Gastrocnemius medialis (tissue), 4 donors: ENCODE results near the gene NECAB3.

Experiments
- CTCF ChIP-seq, 5 experiments: fragments of 450-650 bp in 3 of 5; fragments of 200-600 bp in 2 of 5; sonication (generic) in 2 of 5; IDR thresholded peaks in 4 of 5; conservative IDR thresholded peaks in 1 of 5; 1 replicate in 4 of 5; 2 replicates in 1 of 5; pipeline ENCODE4 v1.5.1; 2016 to 2019; ENCODE audit warnings: antibody characterized with exemption in 5 of 5, mild to moderate bottlenecking in 3 of 5, moderate library complexity in 3 of 5
- POLR2A ChIP-seq, 2 donors: fragments of 450-650 bp; IDR thresholded peaks; one replicate each; pipeline ENCODE4 v1.6.1; 2017; ENCODE audit warnings: antibody characterized with exemption in 2 of 2, mild to moderate bottlenecking in 2 of 2, moderate library complexity in 2 of 2

DNA sequence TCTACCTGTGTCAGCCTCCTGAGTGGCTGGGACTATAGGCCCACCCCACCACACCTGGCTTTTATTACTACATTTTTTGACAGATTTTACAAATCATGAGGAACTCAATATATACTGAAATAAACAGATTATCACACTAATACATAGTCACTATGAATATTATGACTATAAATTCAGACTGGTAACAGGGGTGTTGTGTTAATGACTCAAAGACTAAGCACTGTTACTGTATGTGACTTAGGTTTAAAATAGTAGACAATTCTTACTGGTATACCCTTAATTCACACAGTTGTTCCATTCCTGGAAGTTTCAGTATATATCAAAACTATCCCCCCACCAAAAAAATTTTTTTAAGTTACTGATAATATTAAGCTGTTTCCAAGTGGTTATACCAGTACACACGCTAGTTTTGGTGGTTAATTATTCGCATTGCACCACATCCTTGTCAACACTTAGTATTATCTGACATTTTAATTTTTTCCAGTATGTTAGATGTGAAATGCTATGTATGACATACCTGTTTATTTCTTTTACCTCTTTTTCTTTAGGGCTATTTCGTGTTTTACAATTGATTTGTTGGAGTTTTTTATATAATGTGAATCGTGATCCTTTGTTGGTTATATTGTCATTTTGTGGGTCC is 46.5 kb downstream of the NECAB3 start:
- no peak for TF ChIP-seq CTCF (IDR thresholded peaks at IDR 0.05 in 4 of 5, conservative IDR thresholded peaks at IDR 0.05 in 1 of 5)
- no peak for TF ChIP-seq POLR2A (IDR thresholded peaks at IDR 0.05)
